ENCODE measurements around the gene CLIC1.

GRCh38 chr6:31686483-31686882 is 49.8 kb downstream of the CLIC1 start:
- TF ChIP-seq POLR2AphosphoS5 (IDR thresholded peaks at IDR 0.05; ENCODE audit: low read depth, low read length) = no peak
- no peak for TF ChIP-seq REST (IDR thresholded peaks at IDR 0.05; ENCODE audit: insufficient read depth in 1 of 2, low read depth in 2 of 2, low read length in 2 of 2)
- TF ChIP-seq SIN3A (IDR thresholded peaks at IDR 0.05; ENCODE audit: borderline replicate concordance, insufficient read depth, low read length) = no peak
